Liver (tissue), 3 donors: ENCODE results near the gene RIC3.

Experiments used
- CTCF ChIP-seq: fragments of 150-350 bp; IDR thresholded peaks from 2 replicates; pipeline ENCODE4 v1.5.1; 2017; ENCODE audit warnings: improper control_type of control experiment, low read depth, low read length; ENCODE audit not compliant: missing input control
- EGR1 ChIP-seq, 2 donors: IDR thresholded peaks; 2 replicates each; pipeline ENCODE4 v1.6.1; 2016 to 2018; ENCODE audit warnings: antibody characterized with exemption in 2 of 2, low read depth in 2 of 2
- JUND ChIP-seq, 2 donors: IDR thresholded peaks; 2 replicates each; pipeline ENCODE4 v1.6.1; 2016; ENCODE audit warnings: antibody characterized with exemption in 2 of 2
- NR2F2 ChIP-seq: IDR thresholded peaks from 2 replicates; pipeline ENCODE4 v1.6.1; 2016; ENCODE audit warnings: antibody characterized with exemption
- RAD21 ChIP-seq, 2 donors: IDR thresholded peaks; 2 replicates each; pipeline ENCODE4 v1.6.1; 2016; ENCODE audit warnings: antibody characterized with exemption in 2 of 2, mild to moderate bottlenecking in 2 of 2
- RXRA ChIP-seq, 2 donors: IDR thresholded peaks; 2 replicates each; pipeline ENCODE4 v1.6.1; 2017 to 2018; ENCODE audit warnings: antibody characterized with exemption in 2 of 2, mild to moderate bottlenecking in 1 of 2
- SP1 ChIP-seq: IDR thresholded peaks from 2 replicates; pipeline ENCODE4 v1.6.1; 2018; ENCODE audit warnings: antibody characterized with exemption, mild to moderate bottlenecking
- TAF1 ChIP-seq: conservative IDR thresholded peaks from 2 replicates; pipeline ENCODE4 v1.6.1; 2016; ENCODE audit warnings: antibody characterized with exemption, mild to moderate bottlenecking
- TF ChIP-seq, protein P1 (sequence below): IDR thresholded peaks from 2 replicates; pipeline ENCODE4 v1.6.1; 2016; ENCODE audit warnings: antibody characterized with exemption, mild to moderate bottlenecking
- TF ChIP-seq, protein P2 (sequence below): IDR thresholded peaks from 2 replicates; pipeline ENCODE4 v1.6.1; 2016; ENCODE audit warnings: antibody characterized with exemption
- donor health status: healthy.
- donor health status: healthy.

DNA sequence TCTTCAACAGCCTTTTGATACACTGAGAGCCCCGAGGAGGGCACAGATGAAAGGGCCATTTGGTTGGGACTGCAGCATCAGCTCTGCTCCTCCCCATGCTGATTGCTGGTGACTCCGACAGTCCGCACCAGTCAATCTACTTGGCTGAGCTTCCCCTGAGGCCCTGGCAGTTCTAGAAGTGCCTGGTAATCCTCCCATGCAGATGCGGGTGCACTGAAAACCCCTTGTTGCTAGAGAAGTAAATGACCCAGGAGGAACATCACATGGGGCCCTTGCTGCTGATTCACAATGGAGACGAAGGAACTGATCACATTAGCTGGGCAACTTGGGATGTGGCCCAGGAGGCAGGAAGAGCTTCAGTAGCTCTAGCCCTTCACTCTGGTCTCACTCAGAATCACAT, 35.2 kb upstream of the RIC3 start:
- TF ChIP-seq JUND (IDR thresholded peaks at IDR 0.05) (no peak), CTCF (no peak), TAF1 (no peak), RAD21 (IDR thresholded peaks at IDR 0.05) (no peak), EGR1 (IDR thresholded peaks at IDR 0.05; ENCODE audit: low read depth in 2 of 2) (no peak), NR2F2 (no peak), SP1 (no peak), RXRA (IDR thresholded peaks at IDR 0.05) (no peak)
- TF ChIP-seq, protein P1, sequence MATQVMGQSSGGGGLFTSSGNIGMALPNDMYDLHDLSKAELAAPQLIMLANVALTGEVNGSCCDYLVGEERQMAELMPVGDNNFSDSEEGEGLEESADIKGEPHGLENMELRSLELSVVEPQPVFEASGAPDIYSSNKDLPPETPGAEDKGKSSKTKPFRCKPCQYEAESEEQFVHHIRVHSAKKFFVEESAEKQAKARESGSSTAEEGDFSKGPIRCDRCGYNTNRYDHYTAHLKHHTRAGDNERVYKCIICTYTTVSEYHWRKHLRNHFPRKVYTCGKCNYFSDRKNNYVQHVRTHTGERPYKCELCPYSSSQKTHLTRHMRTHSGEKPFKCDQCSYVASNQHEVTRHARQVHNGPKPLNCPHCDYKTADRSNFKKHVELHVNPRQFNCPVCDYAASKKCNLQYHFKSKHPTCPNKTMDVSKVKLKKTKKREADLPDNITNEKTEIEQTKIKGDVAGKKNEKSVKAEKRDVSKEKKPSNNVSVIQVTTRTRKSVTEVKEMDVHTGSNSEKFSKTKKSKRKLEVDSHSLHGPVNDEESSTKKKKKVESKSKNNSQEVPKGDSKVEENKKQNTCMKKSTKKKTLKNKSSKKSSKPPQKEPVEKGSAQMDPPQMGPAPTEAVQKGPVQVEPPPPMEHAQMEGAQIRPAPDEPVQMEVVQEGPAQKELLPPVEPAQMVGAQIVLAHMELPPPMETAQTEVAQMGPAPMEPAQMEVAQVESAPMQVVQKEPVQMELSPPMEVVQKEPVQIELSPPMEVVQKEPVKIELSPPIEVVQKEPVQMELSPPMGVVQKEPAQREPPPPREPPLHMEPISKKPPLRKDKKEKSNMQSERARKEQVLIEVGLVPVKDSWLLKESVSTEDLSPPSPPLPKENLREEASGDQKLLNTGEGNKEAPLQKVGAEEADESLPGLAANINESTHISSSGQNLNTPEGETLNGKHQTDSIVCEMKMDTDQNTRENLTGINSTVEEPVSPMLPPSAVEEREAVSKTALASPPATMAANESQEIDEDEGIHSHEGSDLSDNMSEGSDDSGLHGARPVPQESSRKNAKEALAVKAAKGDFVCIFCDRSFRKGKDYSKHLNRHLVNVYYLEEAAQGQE = no peak
- TF ChIP-seq, protein P2, sequence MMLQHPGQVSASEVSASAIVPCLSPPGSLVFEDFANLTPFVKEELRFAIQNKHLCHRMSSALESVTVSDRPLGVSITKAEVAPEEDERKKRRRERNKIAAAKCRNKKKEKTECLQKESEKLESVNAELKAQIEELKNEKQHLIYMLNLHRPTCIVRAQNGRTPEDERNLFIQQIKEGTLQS = no peak
